HG02870 (cell line): ENCODE results near the gene YIF1B.
"Not testable (repeated sequence)": the region's sequence is repeated elsewhere in the genome, so short reads cannot be mapped to it uniquely, and the experiment has no call there.

Experiments used
- ATAC-seq: cut with Tn5 transposase; IDR thresholded peaks from one replicate; pipeline ENCODE4 v1.9.1; 2021; ENCODE audit warnings: mild to moderate bottlenecking, moderate library complexity; ENCODE audit not compliant: unreplicated experiment

The YIF1B gene

DNA sequence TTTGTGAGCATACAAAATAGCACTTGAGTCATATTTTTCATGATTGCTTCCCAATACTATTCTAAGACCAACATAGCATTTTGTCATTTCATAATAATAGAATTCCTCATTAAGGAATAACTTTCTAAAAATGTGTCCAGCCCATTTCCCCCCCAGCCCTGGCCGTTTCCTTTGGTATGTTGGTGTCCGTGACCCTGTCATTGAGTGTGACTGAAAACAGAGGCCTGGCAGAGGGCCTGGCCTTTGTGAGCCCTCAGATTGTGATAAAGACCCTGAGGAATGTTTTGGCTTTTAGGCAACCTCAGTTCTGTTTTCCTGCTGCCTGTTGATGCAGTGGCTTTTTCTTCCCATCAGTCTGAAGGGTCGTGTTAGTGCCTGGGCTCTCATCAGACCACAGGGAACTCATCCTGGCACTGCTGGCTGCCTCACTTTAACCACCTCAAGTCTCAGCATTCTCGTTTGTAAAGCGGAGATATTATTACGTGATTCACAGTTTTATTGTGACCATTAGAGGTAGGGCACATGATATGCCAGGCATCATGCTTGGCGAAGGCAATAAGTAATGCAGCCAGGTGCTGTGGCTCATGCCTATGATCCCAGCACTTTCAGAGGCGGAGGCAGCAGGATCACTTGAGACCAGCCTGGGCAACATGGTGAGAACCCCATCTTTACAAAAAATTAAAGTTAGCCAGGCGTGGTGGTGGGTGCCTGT lies 37.6 kb downstream of the YIF1B start:
- no peak for ATAC-seq

GRCh38 chr19:38277549-38277948 lies 38.2 kb downstream of the YIF1B start:
- no peak for ATAC-seq

DNA sequence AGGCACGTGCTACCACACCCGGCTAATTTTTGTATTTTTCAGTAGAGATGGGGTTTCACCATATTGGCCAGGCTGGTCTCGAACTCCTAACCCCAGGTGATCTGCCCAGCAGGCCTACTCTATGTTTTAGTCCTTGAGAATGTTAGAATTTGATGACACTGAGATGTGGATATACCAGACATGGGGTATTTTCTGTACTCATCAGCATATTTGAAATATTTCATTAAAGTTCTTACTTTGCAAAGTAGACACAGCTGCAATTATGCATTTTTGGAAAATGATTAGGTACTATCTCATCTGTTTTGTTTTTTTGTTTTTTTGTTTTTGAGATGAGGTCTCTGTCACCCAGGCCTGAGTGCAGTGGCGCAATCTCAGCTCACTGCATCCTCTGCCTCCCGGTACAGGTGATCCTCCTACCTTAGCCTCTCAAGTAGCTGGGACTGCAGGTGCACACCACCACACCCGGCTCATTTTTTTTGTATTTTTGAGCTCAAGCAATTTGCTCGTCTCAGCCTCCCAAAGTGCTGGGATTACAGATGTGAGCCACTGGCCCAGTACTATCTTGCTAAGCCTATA lies 38.7 kb downstream of the YIF1B start:
- ATAC-seq, result no peak

GRCh38 chr19:38274739-38275138 lies 41.0 kb downstream of the YIF1B start:
- ATAC-seq, result no peak

DNA sequence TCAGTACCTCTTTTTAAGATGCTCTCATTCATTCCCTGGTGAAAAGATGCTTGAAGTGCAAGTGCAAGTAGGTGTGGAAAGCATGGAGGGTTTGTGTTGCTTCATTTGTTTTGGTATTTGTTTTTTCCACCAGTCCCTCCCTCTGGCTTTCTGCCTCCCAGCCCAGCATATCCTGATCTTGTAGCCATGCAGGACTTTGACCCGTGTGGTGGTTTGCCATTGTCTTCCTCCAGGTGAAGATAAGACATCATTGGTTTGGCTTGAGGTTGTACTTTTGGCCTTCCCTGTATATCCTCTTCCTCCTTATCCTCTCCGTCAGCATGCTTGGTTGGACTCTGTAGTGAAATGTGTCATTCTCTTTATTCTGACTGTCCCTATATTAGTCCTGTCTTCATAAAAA lies 42.2 kb downstream of the YIF1B start:
- no peak for ATAC-seq

- ATAC-seq, result no peak
Measured at GRCh38 chr19:38270587-38271167, 45.1 kb downstream of the YIF1B start.

DNA sequence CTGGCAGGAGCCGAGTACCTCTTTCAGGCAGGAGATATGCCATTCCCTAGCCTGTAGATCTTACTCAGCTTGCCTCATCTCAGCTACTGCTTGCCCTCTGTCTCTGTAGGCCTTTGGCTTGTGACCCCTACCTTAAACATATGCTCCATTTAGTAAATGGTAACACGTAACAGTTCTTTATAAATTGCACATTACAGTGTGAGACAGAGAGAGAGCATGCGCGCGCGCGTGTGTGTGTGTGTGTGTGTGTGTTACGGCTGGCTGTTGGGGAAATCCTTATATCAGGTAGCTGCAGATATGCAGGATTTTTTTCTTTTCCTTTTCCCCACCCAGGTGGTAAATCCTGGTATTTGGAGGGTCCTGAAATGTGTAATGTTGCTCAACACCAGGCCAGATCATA lies 47.2 kb downstream of the YIF1B start:
- no peak for ATAC-seq

GRCh38 chr19:38267761-38268483 lies 47.8 kb downstream of the YIF1B start:
- ATAC-seq, result no peak

- no peak for ATAC-seq
Measured at GRCh38 chr19:38266981-38267597, 48.7 kb downstream of the YIF1B start.

DNA sequence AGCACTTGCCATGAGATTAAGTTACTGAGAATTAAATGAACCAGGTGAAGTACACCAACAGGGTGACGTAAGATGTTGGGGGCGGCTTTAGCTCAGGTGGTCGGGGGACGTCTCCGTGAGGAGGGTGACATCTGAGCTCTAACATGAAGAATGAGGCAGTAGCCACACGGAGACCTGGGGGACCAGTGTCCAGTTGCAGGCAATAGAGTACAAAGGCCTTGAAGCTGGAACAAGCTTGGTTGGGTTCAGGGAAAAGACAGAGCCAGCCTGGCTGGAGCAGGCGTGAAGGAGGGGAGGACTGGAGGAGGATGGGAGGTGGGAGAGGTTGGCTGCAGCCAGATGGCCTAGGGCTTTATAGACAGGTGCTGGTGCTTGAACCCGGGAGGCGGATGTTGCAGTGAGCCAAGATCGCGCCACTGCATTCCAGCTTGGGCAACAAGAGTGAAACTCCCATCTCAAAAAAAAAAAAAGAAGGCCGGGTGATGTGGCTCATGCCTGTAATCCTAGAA lies 49.8 kb downstream of the YIF1B start:
- no peak for ATAC-seq

DNA sequence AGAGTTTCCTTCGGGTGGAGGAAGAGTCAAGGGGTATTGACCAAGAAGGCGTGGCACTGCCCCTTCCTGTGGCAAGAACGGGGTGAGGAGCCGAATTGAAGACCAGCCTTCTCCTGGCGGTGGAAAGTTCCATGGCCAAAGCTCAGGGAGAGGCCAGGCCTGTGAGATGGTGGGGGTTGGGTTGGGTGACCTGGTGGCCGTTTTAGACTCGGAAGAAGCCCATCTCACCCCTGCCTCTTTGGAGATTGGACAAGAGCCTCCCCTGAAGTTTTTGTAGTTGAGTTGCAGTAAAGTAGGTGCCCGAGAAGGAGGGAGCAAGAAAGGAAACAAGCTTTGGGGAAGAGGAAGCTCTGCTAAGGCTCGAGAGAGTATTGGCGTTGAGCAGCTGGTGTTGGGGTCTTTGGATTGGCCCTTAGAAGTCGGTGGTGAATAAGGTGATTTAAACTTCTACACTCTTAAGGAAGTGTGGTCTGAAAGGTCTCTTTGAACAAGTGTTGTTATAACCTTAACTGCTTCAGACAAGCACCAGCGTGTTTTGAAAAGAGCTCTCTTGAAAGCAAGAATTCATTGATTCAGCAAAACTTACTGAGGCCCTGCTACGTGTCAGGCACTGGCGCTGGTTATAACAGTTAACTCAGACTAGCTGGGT lies 50.4 kb downstream of the YIF1B start:
- ATAC-seq, result no peak

GRCh38 chr19:38264486-38265212 lies 51.1 kb downstream of the YIF1B start, which contains the start of gene SPINT2:
TSS of gene SPINT2 (plus strand) at chr19:38264573. CDS start at chr19:38264893, 320 bp downstream.
- ATAC-seq, result no peak

DNA sequence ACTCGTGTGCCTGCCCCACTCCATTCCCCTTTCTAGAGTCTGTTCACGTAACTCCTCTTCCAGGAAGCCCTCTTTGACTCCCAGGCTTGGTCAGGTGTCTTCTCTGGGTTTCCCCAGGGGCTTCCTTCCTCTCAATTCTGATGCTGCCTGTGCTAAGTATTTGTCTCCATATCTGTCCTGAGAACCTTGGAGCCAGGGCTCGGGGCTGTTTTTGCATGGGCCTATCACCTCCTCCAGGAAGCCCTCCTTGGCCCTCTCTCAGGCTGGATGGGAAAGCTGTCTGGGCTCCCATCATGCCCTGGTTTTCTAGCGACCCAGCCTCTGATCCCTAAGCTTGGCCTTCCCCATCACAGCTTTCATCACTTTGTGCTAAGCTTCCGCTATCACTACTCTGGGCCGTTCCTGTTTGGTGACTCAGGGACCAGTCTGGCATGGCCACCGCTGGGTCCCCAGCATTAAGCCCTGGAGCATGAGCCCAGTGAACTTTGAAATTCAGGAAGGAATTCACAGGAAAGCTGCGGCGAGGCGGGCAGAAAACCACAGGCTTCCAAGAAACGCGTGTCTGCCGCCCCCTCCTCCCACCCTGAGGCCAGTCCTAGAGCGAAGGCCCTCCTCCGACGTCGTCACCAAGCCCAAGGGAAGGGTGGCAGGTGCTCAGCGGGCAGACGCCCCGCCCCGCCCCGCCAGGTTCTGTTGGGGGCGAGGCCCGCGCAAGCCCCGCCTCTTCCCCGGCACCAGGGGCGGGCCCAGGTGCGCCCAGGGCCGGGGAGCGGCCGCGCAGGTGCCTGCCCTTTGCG lies 51.9 kb downstream of the YIF1B start:
- no peak for ATAC-seq

GRCh38 chr19:38262585-38263268 lies 53.0 kb downstream of the YIF1B start:
- ATAC-seq, result no peak

DNA sequence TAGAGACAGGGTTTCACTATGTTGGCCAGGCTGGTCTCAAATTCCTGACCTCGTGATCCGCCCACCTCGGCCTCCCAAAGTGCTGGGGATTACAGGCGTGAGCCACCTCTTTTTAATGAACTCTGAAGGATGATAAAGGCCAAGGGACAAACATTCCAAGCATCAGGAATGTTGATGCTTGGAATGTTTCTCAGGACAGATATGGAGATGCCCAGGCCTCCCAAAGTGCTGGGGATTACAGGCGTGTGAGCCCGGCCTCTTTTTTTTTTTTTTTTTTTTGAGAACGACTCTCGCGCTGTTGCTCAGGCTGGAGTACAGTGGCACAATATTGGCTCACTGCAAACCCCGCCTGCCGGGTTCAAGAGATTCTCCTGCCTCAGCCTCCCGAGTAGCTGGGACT lies 53.8 kb downstream of the YIF1B start:
- ATAC-seq, result not testable (repeated sequence)

DNA sequence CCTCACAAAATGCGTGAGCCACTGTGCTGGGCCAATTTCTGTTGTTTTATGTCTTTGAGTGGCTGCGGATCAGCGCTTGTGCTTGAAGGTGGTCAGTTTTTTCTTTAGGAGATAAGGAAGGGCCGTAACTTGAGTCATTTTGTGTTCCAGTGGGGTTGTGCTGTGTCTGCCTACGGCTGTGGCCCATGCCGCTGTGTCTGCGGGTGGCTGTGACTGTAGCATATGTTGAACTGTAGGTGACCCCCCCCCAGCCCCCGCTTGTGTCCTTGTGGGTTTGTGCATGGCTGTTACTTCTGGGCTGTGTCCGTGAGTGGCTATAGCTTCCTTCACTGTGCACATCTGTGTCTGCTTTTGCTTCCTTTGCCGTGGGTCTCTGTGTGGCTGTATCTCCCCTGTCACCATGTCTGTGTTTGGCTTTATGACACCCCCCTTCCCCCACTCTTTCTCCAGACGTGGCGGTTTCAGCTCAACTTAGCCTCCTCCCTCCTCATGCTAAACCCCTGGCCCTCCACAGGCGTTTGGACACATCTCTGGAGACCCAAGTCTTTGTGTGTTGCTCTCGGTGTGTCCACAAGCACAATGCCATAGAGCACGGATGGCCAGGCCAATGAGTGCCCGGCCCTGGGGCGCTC lies 60.2 kb downstream of the YIF1B start:
- ATAC-seq, result no peak

- ATAC-seq, result no peak
Measured at GRCh38 chr19:38253788-38254187, 62.0 kb downstream of the YIF1B start.
